HepG2 (cell line): ENCODE results near the gene FBH1. TPM values are rescaled to one million over a fixed set of nuclear protein-coding genes. Genes with fewer than 3 reads are reported as not detected.

ENCODE experiments used
- ATAC-seq: fragments of 200-7000 bp; cut with Tn5 transposase; 3 replicates; pipeline ENCODE4 v1.9.1; 2020; ENCODE audit warnings: mild to moderate bottlenecking, moderate library complexity
- BruUV-seq: library from RNA; stranded (reverse); fragments of 400-500 nt; replicated peaks from 2 replicates; lab custom pipeline; 2021; lab: Mats Ljungman, UMichigan
- CTCF ChIA-PET: fragments of 300-600 bp; formaldehyde crosslinking; extraction: SDS; loops from one replicate; lab custom pipeline; 2021; ENCODE audit warnings: low total read pairs, inconsistent platforms, low intra/inter-chr PET ratio; lab: Yijun Ruan, JAX
- POLR2A ChIA-PET: fragments of 350-600 bp; sonication (Branson Sonifier 250); formaldehyde crosslinking; loops from one replicate; lab custom pipeline; 2020; ENCODE audit warnings: antibody characterized with exemption, inconsistent platforms; lab: Yijun Ruan, JAX
- DNase-seq: peaks from one replicate; pipeline ENCODE4 v3.0.0-alpha.2; 2015; ENCODE audit warnings: low spot score
- FAIRE-seq: peaks from 3 replicates; lab custom pipeline; 2011; peaks lifted over from hg19 to GRCh38; lab: Jason Lieb, UNC
- H2AFZ ChIP-seq: one replicate; pipeline ENCODE4 v1.6.1; 2011; ENCODE audit warnings: low read length, inconsistent platforms
- H3K27ac ChIP-seq: fragments of 300-600 bp; 3 replicates; pipeline ENCODE4 v1.8.0; 2011; ENCODE audit warnings: mixed run types, mild to moderate bottlenecking, mixed read lengths, low read length, inconsistent platforms; ENCODE audit not compliant: insufficient read depth; ENCODE audit errors: extremely low read length
- H3K27me3 ChIP-seq, 2 experiments: fragments of 200-600 bp in 1 of 2; 2 replicates in 1 of 2; 3 replicates in 1 of 2; pipeline versions ENCODE4 v1.6.0 to v1.8.0; 2011; ENCODE audit warnings: low read length in 2 of 2, mild to moderate bottlenecking in 2 of 2, moderate library complexity in 2 of 2, inconsistent platforms in 1 of 2; ENCODE audit not compliant: insufficient read depth in 2 of 2, control insufficient read depth in 1 of 2
- H3K36me3 ChIP-seq, 2 experiments: fragments of 200-600 bp in 1 of 2; replicated peaks in 1 of 2; 2 replicates in 1 of 2; 3 replicates in 1 of 2; pipeline versions ENCODE4 v1.5.1 to v1.8.0; 2011; ENCODE audit warnings: low read length in 2 of 2, inconsistent platforms in 1 of 2; ENCODE audit not compliant: insufficient read depth in 2 of 2, control insufficient read depth in 1 of 2
- H3K4me1 ChIP-seq: 2 replicates; pipeline ENCODE4 v1.5.1; 2012; ENCODE audit warnings: low read length, inconsistent platforms; ENCODE audit not compliant: insufficient read depth
- H3K4me2 ChIP-seq: 2 replicates; pipeline ENCODE4 v1.6.0; 2011; ENCODE audit warnings: low read depth, low read length, inconsistent platforms
- H3K4me3 ChIP-seq, 3 experiments: fragments of 200-600 bp in 1 of 3; sonication (generic), shearing (Covaris generic) in 1 of 3; replicated peaks in 1 of 3; 2 replicates each; pipeline ENCODE4 v1.5.1; 2011 to 2016; ENCODE audit warnings: low read length in 3 of 3, inconsistent platforms in 2 of 3, low read depth in 2 of 3, mild to moderate bottlenecking in 2 of 3, control low read depth in 1 of 3, mixed read lengths in 1 of 3; ENCODE audit not compliant: insufficient read depth in 1 of 3
- H3K79me2 ChIP-seq: one replicate; pipeline ENCODE4 v1.6.1; 2011; ENCODE audit warnings: low read length, inconsistent platforms; ENCODE audit not compliant: insufficient read depth
- H3K9ac ChIP-seq: 2 replicates; pipeline ENCODE4 v1.6.0; 2011; ENCODE audit warnings: mild to moderate bottlenecking, low read depth, low read length, inconsistent platforms; ENCODE audit not compliant: insufficient read depth
- H3K9me3 ChIP-seq: 2 replicates; pipeline ENCODE4 v1.5.1; 2012; ENCODE audit warnings: mild to moderate bottlenecking, low read length
- H4K20me1 ChIP-seq: 2 replicates; pipeline ENCODE4 v1.6.0; 2011; ENCODE audit warnings: inconsistent platforms, mild to moderate bottlenecking, low read length, moderate library complexity; ENCODE audit not compliant: insufficient read depth
- IKZF4 ChIP-seq: sonication (generic); formaldehyde crosslinking; IDR thresholded peaks from 2 replicates; pipeline ENCODE4 v1.5.1; 2020; ENCODE audit warnings: borderline replicate concordance, mild to moderate bottlenecking, low read depth, missing genetic modification reagents; ENCODE audit errors: not compliant biosample characterization
- KDM1A ChIP-seq: IDR thresholded peaks from 2 replicates; pipeline ENCODE4 v1.6.1; 2016; ENCODE audit warnings: missing compliant biosample characterization
- KLF11 ChIP-seq: IDR thresholded peaks from 2 replicates; pipeline ENCODE4 v1.6.1; 2016; ENCODE audit warnings: missing compliant biosample characterization
- LCORL ChIP-seq, 2 experiments: fragments of 450-650 bp in 1 of 2; sonication (generic) in 1 of 2; formaldehyde crosslinking in 1 of 2; IDR thresholded peaks; 2 replicates each; pipeline versions ENCODE4 v1.5.0 to v1.6.1; 2017 to 2020; ENCODE audit warnings: antibody characterized with exemption in 1 of 2, missing genetic modification reagents in 1 of 2
- RBM39 ChIP-seq: fragments of 200-400 bp; formaldehyde crosslinking; IDR thresholded peaks from one replicate; pipeline ENCODE4 v1.6.1; 2018; ENCODE audit warnings: antibody characterized with exemption, mild to moderate bottlenecking, low read depth, low read length; ENCODE audit not compliant: poor library complexity, severe bottlenecking
- ZMYM3 ChIP-seq: sonication (generic); formaldehyde crosslinking; IDR thresholded peaks from 2 replicates; pipeline ENCODE4 v1.5.1; 2020; ENCODE audit warnings: mild to moderate bottlenecking, missing genetic modification reagents
- WGBS: methylation state at CpG from one replicate; pipeline ENCODE4 v1.1.6; 2017; ENCODE audit warnings: low lambda C conversion rate; 5-methylcytosine and 5-hydroxymethylcytosine counted together
- in situ Hi-C: cut with HindIII; loops from 2 replicates; pipeline ENCODE4 v1.10.0; 2017; ENCODE audit warnings: low pct_unique_long_range_greater_than_20kb; ENCODE audit not compliant: extremely low pct_ligation_motif_present
- intact Hi-C: fragments of 100-400 bp; cut with micrococcal nuclease; formaldehyde crosslinking; loops from one replicate; pipeline ENCODE4 v1.10.0; 2022; ENCODE audit not compliant: unreplicated experiment
- polyA plus RNA-seq, 8 experiments: library from polyadenylated mRNA; depleted of rRNA in 3 of 8; stranded (reverse) in 7 of 8; unstranded in 1 of 8; fragments of >200 nt; fragmentation: Illumina TruSeq in 4 of 8; extraction: Trizol in 4 of 8; gene quantifications; 2 replicates each; pipeline versions ENCODE4 v1.2.1 to v1.2.3, GENCODE V29; 2011 to 2016; ENCODE audit warnings: low read depth in 4 of 8, missing spikeins in 1 of 8, mixed read lengths in 1 of 8; ENCODE audit not compliant: insufficient read depth in 1 of 8
- total RNA-seq, 5 experiments: library from RNA; depleted of rRNA; stranded (reverse); fragments of >200 nt; fragmentation: Illumina TruSeq; extraction: Trizol; gene quantifications; 2 replicates each; pipeline ENCODE4 v1.2.3, GENCODE V29; 2016; ENCODE audit warnings: low read depth in 1 of 5
- TF ChIP-seq, protein P1 (sequence below): sonication (generic); formaldehyde crosslinking; IDR thresholded peaks from 2 replicates; pipeline ENCODE4 v1.5.1; 2020; ENCODE audit warnings: missing genetic modification reagents, mild to moderate bottlenecking, borderline replicate concordance
- TF ChIP-seq, protein P2 (sequence below): IDR thresholded peaks from 2 replicates; pipeline ENCODE4 v1.6.1; 2016; ENCODE audit warnings: low read depth, missing genetic modification reagents, missing compliant biosample characterization
- TF ChIP-seq, protein P3 (sequence below): sonication (generic); formaldehyde crosslinking; IDR thresholded peaks from 2 replicates; pipeline ENCODE4 v1.9.0; 2021; ENCODE audit warnings: missing genetic modification reagents, mild to moderate bottlenecking, borderline replicate concordance

Gene FBH1
- total and polyA plus RNA-seq, 2 of the 13 experiments (the other 11 are each of a cell fraction or from before 2014, with no cell fraction given), result 48.8 to 60.3 TPM

DNA sequence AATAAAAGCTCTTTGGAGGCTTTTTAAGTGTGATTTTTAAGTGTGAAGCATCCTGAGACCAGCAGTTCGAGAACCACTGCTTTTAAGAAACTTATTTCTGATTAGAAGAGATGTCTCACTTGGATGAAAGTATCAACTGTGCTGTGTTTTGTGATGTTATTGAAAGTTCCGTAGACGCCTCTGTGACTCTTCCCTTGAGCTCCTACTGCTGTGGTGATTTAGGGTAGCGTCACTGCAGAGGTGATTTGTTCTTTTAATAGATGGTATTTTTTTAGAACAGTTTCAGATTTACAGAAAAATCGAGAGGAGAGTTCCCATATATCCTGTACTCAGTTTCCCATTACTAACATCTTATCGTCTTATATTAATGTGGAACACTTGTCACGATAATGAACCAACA, 29.5 kb downstream of the FBH1 start:
- peaks cover 64 to 94% of the 10 kb centered on the region in 2 experiments for H3K36me3 ChIP-seq

More for the DNA sequence above, 29.5 kb downstream of the FBH1 start:
- intact Hi-C loops (no loop called here), in situ Hi-C loops (no loop called here)
- Histone ChIP-seq H3K9ac (no peak overlapping the region), H3K79me2 (no peaks in the 10 kb centered on the region), H3K4me2 (no peak overlapping the region), H3K27me3 (no peaks in the 10 kb centered on the region), H3K27ac (no peak overlapping the region), H3K9me3 (no peaks in the 10 kb centered on the region), H4K20me1 (no peaks in the 10 kb centered on the region), H3K4me3 (no peak overlapping the region), H2AFZ (no peak overlapping the region), H3K4me1 (no peaks in the 10 kb centered on the region)
- DNase-seq (no peak), ATAC-seq (no peak), FAIRE-seq (no peak)
- TF ChIP-seq, protein P1, sequence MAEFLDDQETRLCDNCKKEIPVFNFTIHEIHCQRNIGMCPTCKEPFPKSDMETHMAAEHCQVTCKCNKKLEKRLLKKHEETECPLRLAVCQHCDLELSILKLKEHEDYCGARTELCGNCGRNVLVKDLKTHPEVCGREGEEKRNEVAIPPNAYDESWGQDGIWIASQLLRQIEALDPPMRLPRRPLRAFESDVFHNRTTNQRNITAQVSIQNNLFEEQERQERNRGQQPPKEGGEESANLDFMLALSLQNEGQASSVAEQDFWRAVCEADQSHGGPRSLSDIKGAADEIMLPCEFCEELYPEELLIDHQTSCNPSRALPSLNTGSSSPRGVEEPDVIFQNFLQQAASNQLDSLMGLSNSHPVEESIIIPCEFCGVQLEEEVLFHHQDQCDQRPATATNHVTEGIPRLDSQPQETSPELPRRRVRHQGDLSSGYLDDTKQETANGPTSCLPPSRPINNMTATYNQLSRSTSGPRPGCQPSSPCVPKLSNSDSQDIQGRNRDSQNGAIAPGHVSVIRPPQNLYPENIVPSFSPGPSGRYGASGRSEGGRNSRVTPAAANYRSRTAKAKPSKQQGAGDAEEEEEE (CRISPR knock-in tag), result no peak
- TF ChIP-seq, protein P2, sequence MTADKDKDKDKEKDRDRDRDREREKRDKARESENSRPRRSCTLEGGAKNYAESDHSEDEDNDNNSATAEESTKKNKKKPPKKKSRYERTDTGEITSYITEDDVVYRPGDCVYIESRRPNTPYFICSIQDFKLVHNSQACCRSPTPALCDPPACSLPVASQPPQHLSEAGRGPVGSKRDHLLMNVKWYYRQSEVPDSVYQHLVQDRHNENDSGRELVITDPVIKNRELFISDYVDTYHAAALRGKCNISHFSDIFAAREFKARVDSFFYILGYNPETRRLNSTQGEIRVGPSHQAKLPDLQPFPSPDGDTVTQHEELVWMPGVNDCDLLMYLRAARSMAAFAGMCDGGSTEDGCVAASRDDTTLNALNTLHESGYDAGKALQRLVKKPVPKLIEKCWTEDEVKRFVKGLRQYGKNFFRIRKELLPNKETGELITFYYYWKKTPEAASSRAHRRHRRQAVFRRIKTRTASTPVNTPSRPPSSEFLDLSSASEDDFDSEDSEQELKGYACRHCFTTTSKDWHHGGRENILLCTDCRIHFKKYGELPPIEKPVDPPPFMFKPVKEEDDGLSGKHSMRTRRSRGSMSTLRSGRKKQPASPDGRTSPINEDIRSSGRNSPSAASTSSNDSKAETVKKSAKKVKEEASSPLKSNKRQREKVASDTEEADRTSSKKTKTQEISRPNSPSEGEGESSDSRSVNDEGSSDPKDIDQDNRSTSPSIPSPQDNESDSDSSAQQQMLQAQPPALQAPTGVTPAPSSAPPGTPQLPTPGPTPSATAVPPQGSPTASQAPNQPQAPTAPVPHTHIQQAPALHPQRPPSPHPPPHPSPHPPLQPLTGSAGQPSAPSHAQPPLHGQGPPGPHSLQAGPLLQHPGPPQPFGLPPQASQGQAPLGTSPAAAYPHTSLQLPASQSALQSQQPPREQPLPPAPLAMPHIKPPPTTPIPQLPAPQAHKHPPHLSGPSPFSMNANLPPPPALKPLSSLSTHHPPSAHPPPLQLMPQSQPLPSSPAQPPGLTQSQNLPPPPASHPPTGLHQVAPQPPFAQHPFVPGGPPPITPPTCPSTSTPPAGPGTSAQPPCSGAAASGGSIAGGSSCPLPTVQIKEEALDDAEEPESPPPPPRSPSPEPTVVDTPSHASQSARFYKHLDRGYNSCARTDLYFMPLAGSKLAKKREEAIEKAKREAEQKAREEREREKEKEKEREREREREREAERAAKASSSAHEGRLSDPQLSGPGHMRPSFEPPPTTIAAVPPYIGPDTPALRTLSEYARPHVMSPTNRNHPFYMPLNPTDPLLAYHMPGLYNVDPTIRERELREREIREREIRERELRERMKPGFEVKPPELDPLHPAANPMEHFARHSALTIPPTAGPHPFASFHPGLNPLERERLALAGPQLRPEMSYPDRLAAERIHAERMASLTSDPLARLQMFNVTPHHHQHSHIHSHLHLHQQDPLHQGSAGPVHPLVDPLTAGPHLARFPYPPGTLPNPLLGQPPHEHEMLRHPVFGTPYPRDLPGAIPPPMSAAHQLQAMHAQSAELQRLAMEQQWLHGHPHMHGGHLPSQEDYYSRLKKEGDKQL, result no peak
- TF ChIP-seq ZMYM3 (CRISPR knock-in tag) (no peak), IKZF4 (CRISPR knock-in tag) (no peak), KDM1A (no peak), KLF11 (CRISPR knock-in tag) (no peak), LCORL (IDR thresholded peaks at IDR 0.05) (no peak), LCORL (CRISPR knock-in tag; IDR thresholded peaks at IDR 0.05) (no peak), RBM39 (no peak)
- TF ChIP-seq, protein P3, sequence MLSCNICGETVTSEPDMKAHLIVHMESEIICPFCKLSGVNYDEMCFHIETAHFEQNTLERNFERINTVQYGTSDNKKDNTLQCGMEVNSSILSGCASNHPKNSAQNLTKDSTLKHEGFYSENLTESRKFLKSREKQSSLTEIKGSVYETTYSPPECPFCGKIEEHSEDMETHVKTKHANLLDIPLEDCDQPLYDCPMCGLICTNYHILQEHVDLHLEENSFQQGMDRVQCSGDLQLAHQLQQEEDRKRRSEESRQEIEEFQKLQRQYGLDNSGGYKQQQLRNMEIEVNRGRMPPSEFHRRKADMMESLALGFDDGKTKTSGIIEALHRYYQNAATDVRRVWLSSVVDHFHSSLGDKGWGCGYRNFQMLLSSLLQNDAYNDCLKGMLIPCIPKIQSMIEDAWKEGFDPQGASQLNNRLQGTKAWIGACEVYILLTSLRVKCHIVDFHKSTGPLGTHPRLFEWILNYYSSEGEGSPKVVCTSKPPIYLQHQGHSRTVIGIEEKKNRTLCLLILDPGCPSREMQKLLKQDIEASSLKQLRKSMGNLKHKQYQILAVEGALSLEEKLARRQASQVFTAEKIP (CRISPR knock-in tag), result no peak
- CTCF ChIA-PET, result no interaction called here
- POLR2A ChIA-PET, result no interaction called here
- BruUV-seq, result no TSS peak
- 95% methylated on average over 7 of the region's 7 CpGs for WGBS
